GM12873 (cell line): ENCODE results near the gene BLOC1S4.

Source experiments
- TF ChIP-seq, protein P1 (sequence below): IDR thresholded peaks from 2 replicates; pipeline ENCODE4 v1.5.1; 2012; ENCODE audit warnings: low read depth, mild to moderate bottlenecking, moderate library complexity, low read length, control low read depth; ENCODE audit not compliant: insufficient read depth; ENCODE audit errors: missing control alignments

Gene BLOC1S4

DNA sequence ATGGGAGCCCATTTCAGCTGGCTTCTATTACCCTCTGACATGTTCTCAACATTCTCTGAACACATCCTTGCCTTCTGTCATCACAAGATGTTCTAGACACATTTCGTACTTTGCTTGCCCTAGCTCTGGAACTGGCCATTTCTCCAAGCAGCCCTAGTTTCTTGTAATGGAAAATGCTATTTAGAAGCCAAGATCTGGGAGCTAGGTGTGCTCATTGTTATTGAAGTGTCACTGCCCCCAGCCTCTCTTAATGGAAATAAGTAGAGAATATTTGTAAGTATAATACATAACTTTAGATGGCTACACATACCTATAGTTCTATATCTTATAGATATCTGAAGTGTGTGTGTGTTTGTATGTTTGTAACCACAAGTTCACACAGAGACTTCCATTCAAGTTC lies 13.2 kb upstream of the BLOC1S4 start:
- TF ChIP-seq, protein P1, sequence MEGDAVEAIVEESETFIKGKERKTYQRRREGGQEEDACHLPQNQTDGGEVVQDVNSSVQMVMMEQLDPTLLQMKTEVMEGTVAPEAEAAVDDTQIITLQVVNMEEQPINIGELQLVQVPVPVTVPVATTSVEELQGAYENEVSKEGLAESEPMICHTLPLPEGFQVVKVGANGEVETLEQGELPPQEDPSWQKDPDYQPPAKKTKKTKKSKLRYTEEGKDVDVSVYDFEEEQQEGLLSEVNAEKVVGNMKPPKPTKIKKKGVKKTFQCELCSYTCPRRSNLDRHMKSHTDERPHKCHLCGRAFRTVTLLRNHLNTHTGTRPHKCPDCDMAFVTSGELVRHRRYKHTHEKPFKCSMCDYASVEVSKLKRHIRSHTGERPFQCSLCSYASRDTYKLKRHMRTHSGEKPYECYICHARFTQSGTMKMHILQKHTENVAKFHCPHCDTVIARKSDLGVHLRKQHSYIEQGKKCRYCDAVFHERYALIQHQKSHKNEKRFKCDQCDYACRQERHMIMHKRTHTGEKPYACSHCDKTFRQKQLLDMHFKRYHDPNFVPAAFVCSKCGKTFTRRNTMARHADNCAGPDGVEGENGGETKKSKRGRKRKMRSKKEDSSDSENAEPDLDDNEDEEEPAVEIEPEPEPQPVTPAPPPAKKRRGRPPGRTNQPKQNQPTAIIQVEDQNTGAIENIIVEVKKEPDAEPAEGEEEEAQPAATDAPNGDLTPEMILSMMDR, result no peak

DNA sequence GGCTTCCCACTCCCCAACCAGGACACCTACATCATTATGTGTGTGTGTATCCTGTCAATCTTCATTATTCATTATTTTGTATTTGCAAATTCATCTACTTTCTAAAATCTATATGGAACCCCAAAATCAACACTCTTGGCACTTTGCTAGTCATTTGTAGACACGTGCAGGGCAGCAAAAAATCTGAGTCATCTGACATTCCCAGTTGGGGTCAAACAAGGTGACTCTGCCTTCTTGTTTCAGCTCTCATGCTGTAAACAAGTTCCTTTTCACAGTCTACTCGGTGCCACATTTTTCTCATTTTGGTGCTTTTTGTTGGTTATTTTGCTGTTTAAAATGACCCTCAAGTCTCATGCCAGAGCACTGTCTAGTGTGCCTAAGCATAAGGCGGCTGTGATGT lies 12.2 kb upstream of the BLOC1S4 start:
- TF ChIP-seq, protein P1, result no peak

DNA sequence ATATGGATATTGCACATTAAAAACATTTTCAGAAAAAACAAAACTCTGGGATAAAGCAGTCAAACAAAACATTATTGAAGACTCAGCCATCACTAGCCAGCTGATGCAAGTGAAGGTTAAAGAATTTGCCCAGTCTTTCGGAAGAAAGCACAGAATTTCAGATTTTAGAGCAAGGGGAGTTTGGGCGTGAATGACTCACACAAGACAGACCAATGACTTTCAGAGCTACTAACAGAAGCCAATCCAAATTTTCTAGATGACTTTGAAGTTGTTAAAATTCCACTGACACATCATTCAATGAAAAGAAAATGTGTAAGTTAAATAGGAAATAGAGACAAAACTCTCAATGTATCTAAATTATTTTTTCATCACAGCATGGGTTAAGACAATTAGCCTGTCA lies 10.3 kb upstream of the BLOC1S4 start:
- TF ChIP-seq, protein P1, result no peak

DNA sequence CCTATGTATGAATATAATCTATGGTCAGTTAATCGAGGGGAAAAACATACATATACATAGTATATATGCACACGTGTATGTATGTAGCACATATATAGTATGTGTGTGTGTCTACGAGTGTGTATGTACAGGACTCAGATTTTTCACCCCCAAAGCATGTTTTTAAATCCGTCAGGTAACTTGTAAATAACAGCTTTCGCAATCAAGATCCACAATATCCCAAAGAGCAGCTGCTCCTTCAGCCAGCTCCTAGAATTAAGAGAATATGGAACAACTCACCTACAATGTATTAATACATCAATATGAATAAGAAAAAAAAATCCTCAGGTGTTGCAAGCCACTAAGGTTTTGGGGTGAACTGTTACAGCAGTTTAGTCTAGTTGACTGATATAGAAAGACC lies 9.8 kb upstream of the BLOC1S4 start:
- TF ChIP-seq, protein P1, result no peak

DNA sequence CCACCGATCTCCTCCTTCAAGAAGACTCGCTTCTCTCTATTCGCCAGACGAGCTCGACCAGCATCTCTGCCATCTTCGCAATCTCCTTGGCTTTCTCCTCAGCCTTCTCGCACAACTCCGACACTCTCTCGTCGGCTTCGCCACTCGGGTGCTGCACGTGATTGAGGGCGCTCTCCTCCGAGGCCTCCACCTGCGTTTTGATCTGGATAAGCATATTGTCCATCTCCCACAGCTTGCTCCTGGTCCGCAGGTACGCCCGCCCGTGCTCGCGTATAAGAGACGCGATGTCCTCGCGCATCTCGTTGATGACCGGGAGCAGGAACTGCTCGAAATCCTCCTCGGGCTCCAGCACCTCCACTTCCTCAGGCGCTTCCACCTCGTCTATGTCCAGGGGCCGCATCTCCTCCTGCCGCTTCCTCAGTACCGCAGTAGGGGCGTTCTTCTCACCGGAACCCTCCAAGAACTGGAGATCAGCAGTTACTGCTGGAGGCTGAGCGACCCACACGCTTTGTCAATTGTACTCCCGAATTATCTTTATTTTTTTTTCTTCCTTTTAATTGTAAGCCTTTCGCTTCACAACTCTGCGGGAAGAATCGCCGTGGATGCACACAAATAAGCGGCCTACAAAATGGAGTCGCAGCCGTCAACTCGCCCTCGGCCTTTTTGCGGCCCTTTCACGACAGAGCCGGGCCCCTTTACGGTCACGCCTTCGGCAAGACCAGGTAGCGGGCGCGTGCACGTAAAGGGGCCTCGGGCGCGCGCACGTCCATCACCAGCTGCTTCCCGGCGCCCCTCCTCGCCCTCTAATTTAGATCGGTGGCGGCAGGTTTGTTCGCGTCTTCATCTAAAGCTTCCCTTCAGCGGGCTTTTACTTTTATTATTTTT lies 6.5 kb upstream of the BLOC1S4 start, which contains the start of gene MRFAP1L1:
Gene MRFAP1L1 (minus strand): TSS at position 636 of the 885 bp plus-strand sequence. CDS start 236 bp downstream, at position 400.
- TF ChIP-seq, protein P1, result peak; percentile 21

DNA sequence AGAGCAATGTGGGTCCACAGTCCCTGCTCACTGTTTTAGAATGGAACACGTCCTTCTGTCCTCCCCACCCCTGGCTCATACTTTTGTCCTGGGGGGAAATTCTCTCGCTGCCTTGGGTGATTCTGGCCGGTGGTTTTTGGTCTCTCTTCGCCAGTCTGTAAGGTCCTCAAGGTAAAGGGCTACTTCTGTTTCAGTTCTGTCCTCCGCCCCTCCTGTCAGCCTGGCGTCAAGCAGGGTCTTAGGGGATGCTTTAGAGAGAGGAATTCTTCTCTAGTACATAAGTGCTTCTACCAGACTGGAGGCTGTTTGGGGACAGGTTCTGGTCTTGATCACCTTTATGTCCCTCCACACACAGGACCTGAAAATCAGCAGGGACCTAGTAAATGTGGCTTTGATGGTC lies 5.7 kb upstream of the BLOC1S4 start:
- TF ChIP-seq, protein P1, result no peak

DNA sequence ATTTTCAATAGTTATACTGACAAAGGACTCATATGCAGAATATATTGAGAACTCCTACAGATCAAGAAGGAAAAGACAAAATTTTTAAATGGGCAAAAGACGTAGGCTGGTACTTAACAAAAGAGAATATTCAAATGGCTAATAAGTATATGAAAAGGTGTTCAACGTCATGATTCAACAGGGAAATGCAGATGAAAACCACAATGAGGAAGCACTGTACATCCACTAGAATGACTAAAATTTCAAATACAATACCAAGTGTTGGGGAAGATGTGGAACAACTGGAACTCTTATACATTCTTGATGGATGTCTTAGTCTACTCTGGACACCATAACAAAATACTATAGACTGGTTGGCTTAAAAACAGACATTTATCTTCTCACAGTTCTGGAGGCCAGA lies 5.0 kb upstream of the BLOC1S4 start:
- TF ChIP-seq, protein P1, result no peak
